ENCODE measurements around the gene ZNF426.

The ZNF426 gene

GRCh38 chr19:9535934-9536333 is 2.5 kb downstream of the ZNF426 start:
- Histone ChIP-seq H3K9me3 (ENCODE audit: control insufficient read depth, insufficient read depth, low read length) (peaks cover 33% of the 10 kb centered on the region), H3K36me3 (ENCODE audit: insufficient read depth, low read length) (peaks cover 51% of the 10 kb centered on the region), H3K9ac (ENCODE audit: low read depth, low read length) (no peak overlapping the region), H3K4me1 (ENCODE audit: insufficient read depth, low read length) (no peaks in the 10 kb centered on the region)

- peaks cover 67% of the 10 kb centered on the region for H3K9me3 ChIP-seq (ENCODE audit: control insufficient read depth, insufficient read depth, low read length)
- no peak overlapping the region for H3K9ac ChIP-seq (ENCODE audit: low read depth, low read length)
- no peaks in the 10 kb centered on the region for H3K4me1 ChIP-seq (ENCODE audit: insufficient read depth, low read length)
- H3K36me3 ChIP-seq (ENCODE audit: insufficient read depth, low read length): peaks cover 85% of the 10 kb centered on the region
These were observed 6.5 kb downstream of the ZNF426 start for GRCh38 chr19:9531933-9532332.

- H3K4me1 ChIP-seq (ENCODE audit: insufficient read depth, low read length): no peaks in the 10 kb centered on the region
- H3K9me3 ChIP-seq (ENCODE audit: control insufficient read depth, insufficient read depth, low read length): peaks cover 67% of the 10 kb centered on the region
- peaks cover 67% of the 10 kb centered on the region for H3K36me3 ChIP-seq (ENCODE audit: insufficient read depth, low read length)
- H3K9ac ChIP-seq (ENCODE audit: low read depth, low read length): no peak overlapping the region
These were observed 9.6 kb downstream of the ZNF426 start for GRCh38 chr19:9528757-9529336.

- Histone ChIP-seq H3K9ac (ENCODE audit: low read depth, low read length) (no peak overlapping the region), H3K9me3 (ENCODE audit: control insufficient read depth, insufficient read depth, low read length) (peaks cover 42% of the 10 kb centered on the region), H3K4me1 (ENCODE audit: insufficient read depth, low read length) (no peaks in the 10 kb centered on the region), H3K36me3 (ENCODE audit: insufficient read depth, low read length) (peaks cover 25% of the 10 kb centered on the region)
These were observed 14.5 kb downstream of the ZNF426 start for GRCh38 chr19:9523885-9524474.

- no peaks in the 10 kb centered on the region for H3K4me1 ChIP-seq (ENCODE audit: insufficient read depth, low read length)
- no peaks in the 10 kb centered on the region; the same call in 1 of the 2 replicates for H3K9me3 ChIP-seq (ENCODE audit: control insufficient read depth, insufficient read depth, low read length)
- H3K36me3 ChIP-seq (ENCODE audit: insufficient read depth, low read length): no peaks in the 10 kb centered on the region
- H3K9ac ChIP-seq (ENCODE audit: low read depth, low read length): no peak overlapping the region
These were observed 31.2 kb downstream of the ZNF426 start for GRCh38 chr19:9507285-9507684.

GRCh38 chr19:9500796-9501195 is 37.6 kb downstream of the ZNF426 start:
- Histone ChIP-seq H3K4me1 (ENCODE audit: insufficient read depth, low read length) (no peaks in the 10 kb centered on the region), H3K9ac (ENCODE audit: low read depth, low read length) (no peak overlapping the region), H3K36me3 (ENCODE audit: insufficient read depth, low read length) (no peaks in the 10 kb centered on the region), H3K9me3 (ENCODE audit: control insufficient read depth, insufficient read depth, low read length) (no peaks in the 10 kb centered on the region; the same call in 1 of the 2 replicates)

- no peaks in the 10 kb centered on the region; the same call in 1 of the 2 replicates for H3K9me3 ChIP-seq (ENCODE audit: control insufficient read depth, insufficient read depth, low read length)
- H3K4me1 ChIP-seq (ENCODE audit: insufficient read depth, low read length): no peaks in the 10 kb centered on the region
- no peaks in the 10 kb centered on the region for H3K36me3 ChIP-seq (ENCODE audit: insufficient read depth, low read length)
- no peak within 1 kb of the TSS for H3K9ac ChIP-seq (ENCODE audit: low read depth, low read length)
These were observed 40.1 kb downstream of the ZNF426 start, which contains the start of gene ZNF560 for GRCh38 chr19:9498183-9498902. Gene ZNF560 (minus strand): TSS chr19:9498616. CDS start chr19:9475313, 23,303 bp downstream.

GRCh38 chr19:9494096-9494495 is 44.3 kb downstream of the ZNF426 start:
- H3K4me1 ChIP-seq (ENCODE audit: insufficient read depth, low read length): no peaks in the 10 kb centered on the region
- no peaks in the 10 kb centered on the region for H3K9me3 ChIP-seq (ENCODE audit: control insufficient read depth, insufficient read depth, low read length)
- H3K9ac ChIP-seq (ENCODE audit: low read depth, low read length): no peak overlapping the region
- no peaks in the 10 kb centered on the region for H3K36me3 ChIP-seq (ENCODE audit: insufficient read depth, low read length)

- Histone ChIP-seq H3K4me1 (ENCODE audit: insufficient read depth, low read length) (no peaks in the 10 kb centered on the region), H3K9ac (ENCODE audit: low read depth, low read length) (no peak overlapping the region), H3K9me3 (ENCODE audit: control insufficient read depth, insufficient read depth, low read length) (peaks cover 5% of the 10 kb centered on the region; the same call in 1 of the 2 replicates), H3K36me3 (ENCODE audit: insufficient read depth, low read length) (no peaks in the 10 kb centered on the region)
These were observed 51.4 kb downstream of the ZNF426 start for GRCh38 chr19:9487016-9487415.

GRCh38 chr19:9485140-9485539 is 53.3 kb downstream of the ZNF426 start:
- Histone ChIP-seq H3K36me3 (ENCODE audit: insufficient read depth, low read length) (no peaks in the 10 kb centered on the region), H3K9me3 (ENCODE audit: control insufficient read depth, insufficient read depth, low read length) (peaks cover 5% of the 10 kb centered on the region; the same call in 1 of the 2 replicates), H3K9ac (ENCODE audit: low read depth, low read length) (no peak overlapping the region), H3K4me1 (ENCODE audit: insufficient read depth, low read length) (no peaks in the 10 kb centered on the region)

GRCh38 chr19:9474975-9475374 is 63.5 kb downstream of the ZNF426 start:
- Histone ChIP-seq H3K36me3 (ENCODE audit: insufficient read depth, low read length) (no peaks in the 10 kb centered on the region), H3K9ac (ENCODE audit: low read depth, low read length) (no peak overlapping the region), H3K9me3 (ENCODE audit: control insufficient read depth, insufficient read depth, low read length) (no peaks in the 10 kb centered on the region; the same call in 1 of the 2 replicates), H3K4me1 (ENCODE audit: insufficient read depth, low read length) (no peaks in the 10 kb centered on the region)
